ENCODE measurements around the gene ST8SIA6.

GRCh38 chr10:17379151-17379690 is 75.2 kb downstream of the ST8SIA6 start:
- no peak for TF ChIP-seq CTCF (IDR thresholded peaks at IDR 0.05 in 2 of 3, conservative IDR thresholded peaks at IDR 0.05 in 1 of 3; ENCODE audit: borderline replicate concordance in 1 of 3, insufficient read depth in 1 of 3, low read depth in 2 of 3, low read length in 2 of 3)
- TF ChIP-seq EZH2 (IDR thresholded peaks at IDR 0.05): no peak
- TF ChIP-seq SRF (IDR thresholded peaks at IDR 0.05; ENCODE audit: low read depth): no peak
- TF ChIP-seq POLR2AphosphoS5 (IDR thresholded peaks at IDR 0.05; ENCODE audit: low read depth, low read length): no peak
- TF ChIP-seq REST (IDR thresholded peaks at IDR 0.05; ENCODE audit: low read depth): no peak
- no peak for TF ChIP-seq RAD21 (IDR thresholded peaks at IDR 0.05; ENCODE audit: low read depth)
- TF ChIP-seq ZBTB33 (IDR thresholded peaks at IDR 0.05; ENCODE audit: extremely low read depth, insufficient replicate concordance, low read length): no peak
- TF ChIP-seq POLR2A (IDR thresholded peaks at IDR 0.05; ENCODE audit: borderline replicate concordance, extremely low read depth, insufficient read depth, insufficient read length): no peak
- no peak for TF ChIP-seq EZH2phosphoT487 (IDR thresholded peaks at IDR 0.05; ENCODE audit: borderline replicate concordance)
- no peak for TF ChIP-seq JUND (IDR thresholded peaks at IDR 0.05)

Data from HCT116 (cell line).